ENCODE results near the gene TMC1. TPM values are rescaled to one million over a fixed set of nuclear protein-coding genes. Genes with fewer than 3 reads are reported as not detected.
"Not testable (repeated sequence)": the region's sequence is repeated elsewhere in the genome, so short reads cannot be mapped to it uniquely, and the experiment has no call there.

The TMC1 gene
- total RNA-seq, 2 experiments from 2014 or later: not detected

DNA sequence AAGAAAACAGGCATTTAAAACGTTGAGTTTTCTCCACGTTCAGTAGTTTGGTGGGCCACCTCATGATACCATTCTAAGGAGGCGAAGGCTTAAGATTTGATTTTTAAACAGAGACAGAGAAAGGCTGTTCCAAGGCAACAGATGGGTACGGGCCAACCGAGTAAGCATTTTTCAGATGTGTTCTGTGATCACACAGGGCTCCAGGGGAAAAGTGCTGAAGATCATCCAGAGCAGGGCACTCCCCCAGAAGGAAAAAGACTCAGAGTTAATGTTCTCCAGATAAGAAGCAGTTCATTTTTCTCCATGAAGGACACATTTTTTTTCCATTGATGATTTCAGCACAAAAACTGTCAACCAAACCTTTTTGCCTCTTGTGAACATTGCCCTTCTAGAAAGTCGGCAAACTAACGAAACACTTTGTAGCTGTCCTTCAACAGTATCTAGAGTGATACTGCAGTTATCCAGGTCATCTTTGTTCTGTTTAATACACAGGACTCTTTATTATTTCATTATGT, 292.7 kb downstream of the TMC1 start:
- Mint-ChIP-seq H3K27me3 (peaks cover 3% of the 10 kb centered on the region), H3K4me3 (no peak overlapping the region), H3K4me1 (no peaks in the 10 kb centered on the region), H3K9me3 (no peaks in the 10 kb centered on the region), H3K27ac (no peak overlapping the region), H3K36me3 (ENCODE audit: low read depth) (no peaks in the 10 kb centered on the region)
- no peak for DNase-seq
- ChIA-PET CTCF (no interaction called here), POLR2A (no interaction called here)

DNA sequence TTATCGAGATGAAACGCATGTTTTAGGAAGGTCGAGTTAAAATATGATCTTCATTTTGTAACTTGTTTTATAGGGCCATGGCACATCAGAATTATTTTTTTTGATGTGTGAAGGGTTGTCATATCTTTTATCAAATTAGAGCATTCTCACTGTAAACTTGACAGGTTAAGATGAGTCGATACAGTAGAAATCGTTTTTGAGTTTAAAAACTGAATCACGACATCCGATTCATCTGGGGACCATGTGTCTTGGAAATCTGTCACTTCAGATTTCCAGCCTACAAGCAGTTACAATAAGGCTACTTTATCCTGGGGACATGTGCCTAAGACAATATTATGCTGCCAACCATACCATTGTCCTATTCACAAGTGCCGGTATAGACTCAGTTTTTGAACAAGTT, 295.3 kb downstream of the TMC1 start:
- ChIA-PET CTCF (no interaction called here), POLR2A (no interaction called here)
- no peaks in the 10 kb centered on the region for H3K4me1 Mint-ChIP-seq
- peaks cover 7% of the 10 kb centered on the region for H3K27me3 Mint-ChIP-seq
- no peak overlapping the region for H3K4me3 Mint-ChIP-seq
- no peak for DNase-seq
- H3K36me3 Mint-ChIP-seq (ENCODE audit: low read depth): no peaks in the 10 kb centered on the region
- no peak overlapping the region for H3K27ac Mint-ChIP-seq
- no peaks in the 10 kb centered on the region for H3K9me3 Mint-ChIP-seq

DNA sequence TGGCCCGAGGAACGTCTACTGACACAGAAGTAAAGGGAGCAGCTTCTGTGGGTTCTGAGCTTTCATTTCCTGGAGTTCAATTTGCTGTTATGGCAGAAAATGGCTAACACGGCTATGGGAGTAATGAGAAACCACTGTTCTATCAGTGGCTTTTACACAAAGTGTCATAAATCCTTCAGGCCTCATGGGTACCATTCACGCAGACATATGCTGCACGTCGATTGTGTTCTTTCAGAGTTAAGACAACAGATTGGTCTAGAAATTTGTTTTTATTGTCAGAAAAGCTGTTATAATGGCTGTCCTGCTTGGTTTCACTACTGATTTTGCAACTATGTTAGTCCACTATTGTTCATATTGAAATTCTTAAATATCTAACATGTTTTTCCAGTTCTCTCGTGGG, 296.0 kb downstream of the TMC1 start:
- no peak for DNase-seq
- Mint-ChIP-seq H3K4me1 (no peaks in the 10 kb centered on the region), H3K27ac (no peak overlapping the region), H3K27me3 (peaks cover 7% of the 10 kb centered on the region), H3K9me3 (no peaks in the 10 kb centered on the region), H3K4me3 (no peak overlapping the region), H3K36me3 (ENCODE audit: low read depth) (no peaks in the 10 kb centered on the region)
- ChIA-PET POLR2A (no interaction called here), CTCF (no interaction called here)

DNA sequence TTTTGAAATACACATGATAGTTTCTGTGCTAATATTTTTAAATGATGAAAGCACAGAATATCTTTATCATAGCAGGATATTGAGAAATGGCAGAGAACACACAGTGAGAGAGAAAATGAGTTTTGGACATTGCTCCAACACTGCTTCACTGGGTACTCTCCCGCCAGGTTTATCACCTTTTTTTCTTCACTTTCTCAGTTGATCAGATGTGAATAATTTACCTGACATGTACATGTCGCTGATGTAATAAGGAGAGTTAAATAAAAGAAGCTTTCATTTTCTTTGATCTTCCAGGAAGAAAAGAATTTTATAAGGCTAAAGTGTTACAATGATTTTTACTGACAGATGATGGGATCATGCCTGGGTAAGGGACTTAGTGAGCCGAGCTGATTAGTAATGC, 297.0 kb downstream of the TMC1 start:
- H3K27ac Mint-ChIP-seq: no peak overlapping the region
- H3K36me3 Mint-ChIP-seq (ENCODE audit: low read depth): no peaks in the 10 kb centered on the region
- no peaks in the 10 kb centered on the region for H3K4me1 Mint-ChIP-seq
- H3K27me3 Mint-ChIP-seq: peaks cover 12% of the 10 kb centered on the region
- no peak for DNase-seq
- CTCF ChIA-PET: no interaction called here
- no peak overlapping the region for H3K4me3 Mint-ChIP-seq
- POLR2A ChIA-PET: no interaction called here
- no peaks in the 10 kb centered on the region for H3K9me3 Mint-ChIP-seq

DNA sequence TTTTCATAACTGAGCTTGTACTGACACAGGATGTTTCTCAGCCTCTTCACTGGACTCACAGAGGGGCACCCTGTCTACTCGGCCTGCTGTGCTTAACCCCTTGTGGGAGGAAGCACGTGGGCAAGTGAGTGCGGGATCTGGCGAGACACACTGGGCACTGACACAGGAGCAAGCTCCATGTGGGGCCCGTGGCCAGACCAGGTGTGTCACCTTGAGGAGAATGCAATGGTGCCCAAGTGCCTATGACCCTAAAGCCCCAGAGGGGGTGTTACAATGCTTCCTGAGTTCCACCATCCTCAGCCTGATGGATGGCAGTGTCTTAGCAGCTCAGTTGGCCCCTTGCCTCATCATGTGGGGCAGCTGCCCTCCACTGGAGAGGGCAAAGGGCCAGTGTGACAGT, 302.6 kb downstream of the TMC1 start:
- Mint-ChIP-seq H3K27me3 (peaks cover 11% of the 10 kb centered on the region), H3K4me1 (no peaks in the 10 kb centered on the region), H3K36me3 (ENCODE audit: low read depth) (no peaks in the 10 kb centered on the region), H3K4me3 (no peak overlapping the region), H3K27ac (no peak overlapping the region), H3K9me3 (no peaks in the 10 kb centered on the region)
- ChIA-PET POLR2A (no interaction called here), CTCF (no interaction called here)
- no peak for DNase-seq

DNA sequence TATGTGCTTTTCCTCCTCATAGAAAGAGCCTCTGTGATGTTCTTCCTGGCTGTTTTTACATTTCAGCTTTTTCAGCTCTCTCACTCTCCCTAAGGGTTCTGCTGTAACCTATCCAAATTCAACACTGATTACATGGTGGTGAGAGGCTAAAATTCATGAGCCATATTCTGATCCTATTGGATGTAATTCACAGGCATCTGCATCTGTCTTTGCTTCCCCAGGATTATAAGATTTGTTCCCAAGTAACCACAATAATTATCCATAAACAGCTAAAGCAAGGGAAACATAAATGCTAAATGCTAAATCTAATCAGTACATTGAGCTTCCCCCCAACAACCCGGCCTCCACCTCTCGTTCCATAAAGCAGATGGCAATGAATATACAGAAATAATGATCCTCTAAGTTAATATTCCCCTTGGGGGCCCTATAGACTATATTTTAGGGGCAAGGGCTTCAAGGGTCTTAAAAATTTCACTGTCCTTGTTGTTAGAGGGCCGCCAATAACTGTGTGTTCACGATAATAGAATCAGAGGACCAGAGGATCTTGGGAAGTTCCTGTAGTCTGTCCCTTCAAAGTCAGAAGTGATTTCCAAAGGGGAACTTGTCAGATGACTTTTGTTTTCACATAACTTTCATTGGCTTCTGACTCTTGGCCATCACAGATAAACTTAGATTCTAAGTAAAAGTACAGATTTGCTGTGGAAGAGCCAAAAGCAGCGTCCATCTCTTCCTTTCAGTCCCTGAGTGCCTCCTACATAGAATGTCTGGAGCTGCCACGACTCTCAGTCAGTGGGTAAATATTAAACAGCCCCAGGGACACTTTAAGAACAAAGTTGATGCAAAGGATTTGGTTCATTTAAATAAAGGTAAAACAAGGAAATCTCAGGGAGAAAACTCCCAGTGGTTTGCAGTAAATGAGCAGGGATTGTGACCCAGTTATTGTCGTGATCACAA, 305.9 kb downstream of the TMC1 start:
- Mint-ChIP-seq H3K27me3 (peaks cover 6% of the 10 kb centered on the region), H3K4me3 (no peak overlapping the region), H3K9me3 (no peaks in the 10 kb centered on the region), H3K4me1 (no peaks in the 10 kb centered on the region), H3K36me3 (ENCODE audit: low read depth) (no peaks in the 10 kb centered on the region), H3K27ac (no peak overlapping the region)
- no peak for DNase-seq
- ChIA-PET POLR2A (no interaction called here), CTCF (no interaction called here)

DNA sequence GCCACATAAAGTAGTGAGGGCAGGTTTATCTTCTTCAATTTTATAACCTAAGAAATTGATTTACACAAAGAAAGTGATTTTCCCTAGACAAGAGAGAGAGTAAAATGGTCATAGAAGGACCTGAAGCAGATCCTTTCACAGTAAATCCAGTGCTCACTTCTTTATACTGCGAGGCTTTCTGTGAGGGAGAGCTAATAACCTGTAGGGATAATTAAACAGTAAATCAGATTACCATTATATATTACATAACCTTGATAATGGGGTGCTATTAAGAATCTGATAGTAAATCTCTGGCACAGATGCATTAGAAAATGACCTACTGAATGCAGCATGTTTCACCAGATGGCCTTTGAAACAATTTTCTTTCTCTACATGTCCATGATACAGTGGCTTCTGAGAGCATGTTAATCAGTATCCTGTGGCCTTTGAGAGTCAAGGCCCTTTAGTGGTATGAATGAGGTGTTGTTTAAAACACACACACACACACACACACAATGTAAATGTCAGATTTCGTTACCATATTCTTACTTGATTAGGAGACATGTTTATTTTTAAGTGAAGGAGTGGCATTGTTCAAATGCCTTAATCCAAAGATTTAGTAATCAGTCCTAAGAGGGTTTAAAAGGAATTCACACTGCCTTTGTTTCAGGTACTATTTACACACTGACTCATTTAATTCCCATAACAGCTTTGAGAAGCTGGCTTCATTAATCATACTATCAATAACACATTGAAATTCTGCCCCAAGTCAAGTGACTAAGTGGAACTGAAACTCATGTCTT, 306.7 kb downstream of the TMC1 start:
- Mint-ChIP-seq H3K27ac (no peak overlapping the region), H3K4me3 (no peak overlapping the region), H3K4me1 (no peaks in the 10 kb centered on the region), H3K9me3 (no peaks in the 10 kb centered on the region), H3K27me3 (peaks cover 3% of the 10 kb centered on the region), H3K36me3 (ENCODE audit: low read depth) (no peaks in the 10 kb centered on the region)
- POLR2A ChIA-PET: no interaction called here
- CTCF ChIA-PET: no interaction called here
- DNase-seq: no peak

DNA sequence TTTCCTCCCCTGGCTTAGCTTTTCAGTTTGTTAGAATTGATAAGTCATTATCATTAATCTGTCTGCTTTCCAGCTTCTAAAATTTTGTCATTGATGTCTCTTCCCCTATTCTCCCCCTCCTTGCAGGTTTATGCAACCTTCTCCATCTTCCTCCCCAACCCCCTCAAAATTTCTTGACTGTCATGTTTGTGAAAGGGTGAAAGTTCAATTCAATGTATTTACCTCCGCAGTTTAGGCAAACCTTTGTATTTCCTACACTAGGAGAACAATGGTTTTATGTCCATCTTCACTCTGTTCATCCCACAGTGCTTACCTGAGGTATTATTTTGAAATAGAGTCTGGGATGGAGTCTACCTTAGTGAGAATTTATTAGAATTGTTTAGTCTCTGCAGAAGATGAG, 313.6 kb downstream of the TMC1 start:
- Mint-ChIP-seq H3K27me3 (peaks cover 4% of the 10 kb centered on the region), H3K9me3 (no peaks in the 10 kb centered on the region), H3K36me3 (ENCODE audit: low read depth) (no peaks in the 10 kb centered on the region), H3K4me3 (no peak overlapping the region), H3K27ac (no peak overlapping the region), H3K4me1 (no peaks in the 10 kb centered on the region)
- DNase-seq: no peak
- CTCF ChIA-PET: interaction anchor here (0.6 kb wide), 1 partner anchor 57 kb away, joined by 3 read pairs; no protein-coding TSS in a partner anchor
- POLR2A ChIA-PET: no interaction called here

DNA sequence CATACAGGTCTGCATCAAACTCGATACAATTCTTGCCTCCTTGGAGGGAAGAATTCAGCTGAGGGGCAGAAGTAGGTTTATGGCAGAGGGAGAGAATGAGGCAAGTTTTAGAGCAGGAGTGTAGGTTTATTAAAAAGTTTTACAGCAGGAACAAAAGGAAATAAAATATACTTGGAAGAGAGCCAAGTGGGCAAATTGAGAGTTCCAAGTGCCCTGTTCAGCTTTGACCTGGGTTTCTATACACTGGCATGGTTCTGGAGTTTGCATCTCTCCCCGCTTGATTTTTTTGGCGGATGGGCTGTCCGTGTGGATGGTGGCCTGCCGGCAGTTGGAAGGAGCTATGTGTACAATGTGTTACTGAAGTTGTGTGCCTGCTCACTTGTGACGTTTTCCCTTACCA, 315.4 kb downstream of the TMC1 start:
- ChIA-PET CTCF (no interaction called here), POLR2A (no interaction called here)
- no peak for DNase-seq
- Mint-ChIP-seq H3K4me3 (no peak overlapping the region), H3K36me3 (ENCODE audit: low read depth) (no peaks in the 10 kb centered on the region), H3K4me1 (no peaks in the 10 kb centered on the region), H3K27me3 (peaks cover 4% of the 10 kb centered on the region), H3K27ac (no peak overlapping the region), H3K9me3 (no peaks in the 10 kb centered on the region)

DNA sequence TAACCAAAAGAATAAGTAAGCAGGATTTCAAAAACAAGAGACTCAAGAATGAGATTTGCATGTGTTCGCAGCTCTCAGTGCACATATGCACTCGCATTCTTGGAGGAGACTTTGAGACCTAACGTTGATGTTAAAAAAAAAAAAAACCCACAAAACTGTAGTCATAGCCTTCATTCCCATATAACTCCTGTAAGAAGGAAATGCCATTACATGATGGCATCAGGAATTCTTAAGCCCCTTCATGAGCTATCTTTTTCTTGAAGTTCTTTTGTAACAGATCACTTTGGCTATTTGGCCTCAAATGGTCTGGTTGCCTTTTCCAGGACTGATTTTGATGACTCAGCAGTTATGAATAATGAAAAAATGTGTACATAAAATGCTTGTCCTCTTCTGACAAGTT, 317.7 kb downstream of the TMC1 start:
- Mint-ChIP-seq H3K36me3 (ENCODE audit: low read depth) (no peaks in the 10 kb centered on the region), H3K27ac (no peak overlapping the region), H3K27me3 (peaks cover 4% of the 10 kb centered on the region), H3K4me1 (no peaks in the 10 kb centered on the region), H3K9me3 (no peaks in the 10 kb centered on the region), H3K4me3 (no peak overlapping the region)
- CTCF ChIA-PET: no interaction called here
- POLR2A ChIA-PET: no interaction called here
- no peak for DNase-seq

DNA sequence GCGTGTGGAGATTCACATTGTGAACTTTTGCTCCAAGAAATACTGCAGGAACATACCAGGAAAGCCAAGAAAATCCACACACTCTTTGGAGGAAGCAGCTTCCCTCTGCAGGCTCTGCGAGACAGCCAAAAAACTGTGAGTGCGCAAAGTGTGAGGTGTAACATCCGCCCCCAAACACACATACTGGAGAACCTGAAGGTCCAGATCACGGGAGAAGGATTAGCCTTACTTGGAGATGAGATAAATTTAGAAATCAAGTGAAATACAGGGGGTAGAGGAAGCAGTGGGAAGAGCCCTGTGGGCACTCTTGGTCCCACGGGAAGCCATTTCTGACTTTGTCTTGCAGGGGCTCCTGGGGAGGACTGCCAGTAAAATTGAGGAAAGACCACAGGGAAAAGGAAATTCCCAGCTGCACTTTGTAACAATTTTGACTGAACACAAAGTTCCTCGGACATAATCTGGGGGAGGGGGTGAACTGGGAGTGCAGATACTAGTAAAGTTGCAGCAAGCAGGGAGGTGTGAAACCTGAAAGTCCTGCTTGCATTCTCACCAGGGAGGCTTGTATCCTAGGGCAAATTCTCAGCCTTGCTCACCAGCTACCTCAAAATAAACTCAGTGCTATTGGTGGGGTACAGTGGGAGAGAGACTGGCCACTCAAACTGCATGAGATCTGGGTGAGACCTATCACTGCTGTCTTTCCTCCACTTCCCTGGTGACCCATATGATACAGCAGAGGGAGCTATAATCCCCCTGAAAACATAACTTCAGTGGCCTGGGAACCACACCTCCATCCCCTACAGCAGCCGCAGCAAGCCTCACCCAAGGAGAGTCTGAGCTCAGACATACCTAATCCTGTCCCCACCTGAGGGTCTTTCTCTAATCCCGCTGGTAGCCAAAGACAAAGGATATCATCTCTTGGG, 322.4 kb downstream of the TMC1 start:
- Mint-ChIP-seq H3K27me3 (no peaks in the 10 kb centered on the region), H3K4me3 (no peak overlapping the region), H3K4me1 (no peaks in the 10 kb centered on the region), H3K36me3 (ENCODE audit: low read depth) (no peaks in the 10 kb centered on the region), H3K9me3 (no peaks in the 10 kb centered on the region), H3K27ac (no peak overlapping the region)
- DNase-seq: no peak
- POLR2A ChIA-PET: no interaction called here
- CTCF ChIA-PET: interaction anchor here (0.6 kb wide), 1 partner anchor 89 kb away, joined by 3 read pairs; no protein-coding TSS in a partner anchor

DNA sequence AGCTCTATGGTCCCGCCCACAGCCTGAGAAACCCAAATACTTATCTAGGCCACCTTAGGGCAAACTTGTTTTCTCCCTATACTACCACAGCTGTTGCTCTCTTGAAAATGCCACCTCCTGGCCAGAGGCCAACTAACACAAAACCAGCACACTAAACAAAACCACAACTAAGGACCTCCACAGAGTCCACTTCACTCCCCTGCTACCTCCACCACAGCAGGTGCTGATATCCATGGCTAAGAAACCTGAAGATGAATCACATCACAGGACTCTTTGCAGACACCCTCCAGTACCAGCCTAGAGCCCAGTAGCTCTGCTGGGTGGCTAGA, 323.0 kb downstream of the TMC1 start:
- CTCF ChIA-PET: interaction anchor here (0.6 kb wide), 1 partner anchor 89 kb away, joined by 3 read pairs; no protein-coding TSS in a partner anchor
- no peak for DNase-seq
- H3K9me3 Mint-ChIP-seq: no peaks in the 10 kb centered on the region
- no peak overlapping the region for H3K4me3 Mint-ChIP-seq
- H3K27me3 Mint-ChIP-seq: no peaks in the 10 kb centered on the region
- no peaks in the 10 kb centered on the region for H3K4me1 Mint-ChIP-seq
- POLR2A ChIA-PET: no interaction called here
- no peak overlapping the region for H3K27ac Mint-ChIP-seq
- H3K36me3 Mint-ChIP-seq (ENCODE audit: low read depth): no peaks in the 10 kb centered on the region

DNA sequence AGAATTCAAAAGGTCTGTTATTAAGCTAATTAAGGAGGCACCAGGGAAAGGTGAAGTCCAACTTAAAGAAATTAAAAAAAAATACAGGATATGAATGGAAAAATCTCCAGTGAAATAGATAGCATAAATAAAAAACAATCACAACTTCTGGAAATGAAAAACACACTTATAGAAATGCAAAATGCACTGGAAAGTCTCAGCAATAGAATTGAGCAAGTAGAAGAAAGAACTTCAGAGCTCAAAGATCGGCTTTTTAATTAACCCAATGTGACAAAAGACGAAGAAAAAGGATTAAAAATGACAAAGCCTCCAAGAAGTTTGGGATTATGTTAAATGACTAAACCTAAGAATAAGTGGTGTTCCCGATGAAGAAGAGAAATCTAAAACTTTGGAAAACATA, 323.6 kb downstream of the TMC1 start:
- CTCF ChIA-PET; H3K4me3 Mint-ChIP-seq; H3K27ac Mint-ChIP-seq; POLR2A ChIA-PET; H3K36me3 Mint-ChIP-seq (ENCODE audit: low read depth); DNase-seq; H3K27me3 Mint-ChIP-seq; H3K9me3 Mint-ChIP-seq; H3K4me1 Mint-ChIP-seq: not testable (repeated sequence)

Measured in activated CD4-positive, alpha-beta T cell treated with anti-CD3 and anti-CD28 coated beads, Interleukin-2, amount 10 ng/mL, durations not matched to agents 7 days and 5 days (primary cell).